Mesenchymal stem cell (in vitro differentiated cells and primary cell): ENCODE measurements around the gene ADAMTS13.

ENCODE experiments used
- DNase-seq: peaks from one replicate; pipeline ENCODE4 v3.0.0-alpha.2; 2013
- H2AFZ ChIP-seq: one replicate; pipeline ENCODE4 v1.6.1; 2013; ENCODE audit warnings: low read depth, mild to moderate bottlenecking, control low read depth, inconsistent platforms, low read length, moderate library complexity
- H2AK5ac ChIP-seq: 2 replicates; pipeline ENCODE4 v1.6.1; 2013; ENCODE audit warnings: low read length, moderate library complexity, mild to moderate bottlenecking, inconsistent platforms; ENCODE audit not compliant: severe bottlenecking
- H2BK120ac ChIP-seq: one replicate; pipeline ENCODE4 v1.6.1; 2013; ENCODE audit warnings: low read depth, mild to moderate bottlenecking, inconsistent platforms, low read length, moderate library complexity
- H2BK12ac ChIP-seq, 2 experiments: one replicate each; pipeline ENCODE4 v1.6.1; 2013; ENCODE audit warnings: inconsistent platforms in 2 of 2, low read length in 2 of 2, mild to moderate bottlenecking in 2 of 2, moderate library complexity in 2 of 2, control low read depth in 1 of 2
- H2BK15ac ChIP-seq: one replicate; pipeline ENCODE4 v1.6.1; 2013; ENCODE audit warnings: mild to moderate bottlenecking, low read depth, inconsistent platforms; ENCODE audit not compliant: poor library complexity, severe bottlenecking
- H2BK5ac ChIP-seq: 2 replicates; pipeline ENCODE4 v1.6.1; 2013; ENCODE audit warnings: low read depth, mild to moderate bottlenecking, low read length, control low read depth, inconsistent platforms; ENCODE audit not compliant: poor library complexity, severe bottlenecking
- H3K14ac ChIP-seq, 2 experiments: one replicate each; pipeline ENCODE4 v1.6.1; 2013; ENCODE audit warnings: inconsistent platforms in 2 of 2, low read length in 2 of 2, control low read depth in 1 of 2, mild to moderate bottlenecking in 1 of 2, moderate library complexity in 1 of 2
- H3K18ac ChIP-seq, 2 experiments: one replicate each; pipeline ENCODE4 v1.6.1; 2013; ENCODE audit warnings: inconsistent platforms in 2 of 2, low read length in 2 of 2, control low read depth in 1 of 2, low read depth in 1 of 2, mild to moderate bottlenecking in 1 of 2
- H3K23ac ChIP-seq, 2 experiments: one replicate each; pipeline ENCODE4 v1.6.1; 2013; ENCODE audit warnings: inconsistent platforms in 2 of 2, low read length in 2 of 2, mild to moderate bottlenecking in 2 of 2, moderate library complexity in 2 of 2, control low read depth in 1 of 2
- H3K27ac ChIP-seq: 2 replicates; pipeline ENCODE4 v1.5.1; 2013; ENCODE audit warnings: mild to moderate bottlenecking, moderate library complexity, low read length, control low read depth, inconsistent platforms; ENCODE audit not compliant: poor library complexity, severe bottlenecking
- H3K27me3 ChIP-seq, 2 experiments: 2 replicates each; pipeline versions ENCODE4 v1.6.1 to v1.7.0; 2013; ENCODE audit warnings: low read length in 2 of 2, mild to moderate bottlenecking in 2 of 2, moderate library complexity in 2 of 2, control low read depth in 1 of 2, inconsistent platforms in 1 of 2; ENCODE audit not compliant: control insufficient read depth in 1 of 2, insufficient read depth in 1 of 2
- H3K36me3 ChIP-seq, 2 experiments: 2 replicates each; pipeline versions ENCODE4 v1.6.1 to v1.7.0; 2013; ENCODE audit warnings: low read length in 2 of 2, control low read depth in 1 of 2, inconsistent platforms in 1 of 2, low read depth in 1 of 2, mild to moderate bottlenecking in 1 of 2; ENCODE audit not compliant: insufficient read depth in 2 of 2, control insufficient read depth in 1 of 2
- H3K4ac ChIP-seq, 2 experiments: one replicate each; pipeline ENCODE4 v1.6.1; 2013; ENCODE audit warnings: inconsistent platforms in 2 of 2, low read length in 2 of 2, mild to moderate bottlenecking in 2 of 2, moderate library complexity in 2 of 2, control low read depth in 1 of 2, low read depth in 1 of 2
- H3K4me1 ChIP-seq: 2 replicates; pipeline ENCODE4 v1.6.1; 2013; ENCODE audit warnings: low read depth, low read length, control low read depth; ENCODE audit not compliant: control insufficient read depth, insufficient read depth
- H3K4me2 ChIP-seq: 2 replicates; pipeline ENCODE4 v1.6.1; 2013; ENCODE audit warnings: low read length, mild to moderate bottlenecking, inconsistent platforms; ENCODE audit not compliant: poor library complexity, severe bottlenecking
- H3K4me3 ChIP-seq, 2 experiments: 2 replicates each; pipeline versions ENCODE4 v1.5.1 to v1.7.0; 2013; ENCODE audit warnings: low read length in 2 of 2, mild to moderate bottlenecking in 2 of 2, control low read depth in 1 of 2, low read depth in 1 of 2; ENCODE audit not compliant: insufficient read depth in 1 of 2
- H3K79me1 ChIP-seq: replicated peaks from 2 replicates; pipeline ENCODE4 v1.6.1; 2013; ENCODE audit warnings: mild to moderate bottlenecking, control low read depth, low read length, inconsistent platforms; ENCODE audit not compliant: poor library complexity, severe bottlenecking
- H3K9ac ChIP-seq: 2 replicates; pipeline ENCODE4 v1.7.0; 2013; ENCODE audit warnings: mild to moderate bottlenecking, low read length, moderate library complexity
- H3K9me3 ChIP-seq: 2 replicates; pipeline ENCODE4 v1.7.0; 2013; ENCODE audit warnings: mild to moderate bottlenecking, low read length; ENCODE audit not compliant: control insufficient read depth
- H4K8ac ChIP-seq: one replicate; pipeline ENCODE4 v1.6.1; 2013; ENCODE audit warnings: inconsistent platforms, mild to moderate bottlenecking, low read length, moderate library complexity
- H4K91ac ChIP-seq: one replicate; pipeline ENCODE4 v1.6.1; 2013; ENCODE audit warnings: mild to moderate bottlenecking, low read length, inconsistent platforms
- WGBS: methylation state at CpG from one replicate; pipeline ENCODE4 v1.1.7; 2013; ENCODE audit warnings: mixed read lengths; 5-methylcytosine and 5-hydroxymethylcytosine counted together

ADAMTS13 gene

DNA sequence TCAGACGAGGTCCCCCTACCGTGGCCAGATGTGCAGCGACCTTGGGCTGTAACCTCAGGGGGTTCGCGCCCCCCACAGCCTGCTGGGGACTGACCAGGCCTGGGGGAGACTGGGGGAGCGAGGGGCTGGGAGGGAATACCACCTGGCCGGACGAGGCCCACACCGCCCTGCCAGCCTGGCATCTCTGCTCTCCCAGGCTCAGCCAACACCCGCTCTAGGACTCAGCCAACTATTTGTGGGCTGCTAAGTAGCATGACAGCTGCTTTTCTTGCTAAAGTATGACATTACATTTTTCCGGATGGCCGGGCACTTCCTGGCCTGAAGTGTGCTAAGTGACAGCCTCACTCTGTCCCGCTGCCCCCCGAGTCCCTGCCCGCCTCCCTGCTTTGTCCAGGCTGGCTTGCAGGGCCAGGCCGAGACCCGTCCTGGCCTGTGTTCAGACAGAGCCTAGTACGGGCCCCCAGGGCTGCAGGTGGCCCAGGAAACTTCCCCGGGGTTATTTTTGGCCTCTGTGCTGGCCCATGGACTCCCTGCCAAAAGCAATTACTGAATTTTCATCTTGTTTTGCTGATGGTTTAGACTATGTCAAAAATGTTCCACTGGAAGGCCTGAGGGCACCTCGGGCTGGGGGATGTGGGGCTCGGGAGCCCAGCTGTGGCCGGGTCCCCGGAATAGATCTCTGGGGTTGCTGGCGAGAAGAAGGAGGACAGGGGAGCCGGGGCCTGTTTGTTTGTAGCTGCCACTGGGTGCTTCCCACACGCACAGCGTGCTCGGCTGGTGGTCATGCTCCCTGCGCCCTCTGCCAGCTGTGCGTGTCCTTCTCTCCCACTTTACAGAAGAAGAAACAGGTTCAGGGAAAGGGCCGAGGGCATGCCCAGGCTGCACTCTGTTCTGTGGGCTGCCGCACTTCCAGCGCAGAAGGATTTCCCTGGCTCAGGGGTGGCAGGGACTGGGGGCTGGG is 70.2 kb downstream of the ADAMTS13 start:
- Histone ChIP-seq H4K8ac (peak overlapping the region; percentile 21), H2AFZ (no peak overlapping the region), H3K23ac (no peak overlapping the region), H3K14ac (no peak overlapping the region), H3K4me2 (no peak overlapping the region), H3K18ac (peak overlapping the region in 1 of 2 experiments; percentile 5), H2BK15ac (peak overlapping the region; percentile 34), H3K9me3 (no peaks in the 10 kb centered on the region), H2BK120ac (no peak overlapping the region), H4K91ac (no peak overlapping the region), H2BK5ac (no peak overlapping the region), H2AK5ac (no peak overlapping the region), H3K4me3 (no peak overlapping the region), H3K27ac (no peak overlapping the region), H2BK12ac (peak overlapping the region in 1 of 2 experiments; percentile 31), H3K36me3 (peaks cover 0 to 4% of the 10 kb centered on the region in 2 experiments), H3K27me3 (peaks cover 13 to 67% of the 10 kb centered on the region in 2 experiments), H3K9ac (no peak overlapping the region), H3K4ac (no peak overlapping the region), H3K79me1 (no peaks in the 10 kb centered on the region), H3K4me1 (peaks cover 24% of the 10 kb centered on the region)
- 86% methylated on average over 33 of the region's 33 CpGs for WGBS
- no peak for DNase-seq

DNA sequence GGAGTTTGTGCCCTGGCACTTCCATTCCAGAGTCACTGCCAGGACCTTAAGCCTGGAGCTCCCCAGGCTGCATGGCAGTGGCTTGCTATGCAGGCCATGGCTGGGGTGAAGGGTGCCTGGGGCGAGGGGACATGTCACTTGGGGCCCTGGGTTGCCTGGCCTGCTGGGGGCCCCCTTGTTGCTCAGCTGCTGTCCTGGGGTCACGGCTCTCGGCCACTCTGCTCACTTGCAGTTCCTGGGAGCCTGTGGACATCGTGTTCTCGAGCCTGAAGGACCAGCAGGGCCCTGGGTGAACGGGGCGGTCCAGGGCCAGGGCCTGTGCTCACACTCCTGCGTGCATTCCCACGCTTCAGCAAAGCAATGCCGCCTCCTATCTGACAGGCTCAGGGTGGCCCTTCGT is 71.3 kb downstream of the ADAMTS13 start:
- Histone ChIP-seq H2AK5ac (no peak overlapping the region), H3K18ac (no peak overlapping the region), H3K79me1 (no peaks in the 10 kb centered on the region), H3K4me1 (peaks cover 24% of the 10 kb centered on the region), H3K23ac (no peak overlapping the region), H2BK15ac (no peak overlapping the region), H3K14ac (no peak overlapping the region), H3K4me2 (no peak overlapping the region), H2BK120ac (no peak overlapping the region), H3K4ac (no peak overlapping the region), H3K36me3 (peaks cover 0 to 4% of the 10 kb centered on the region in 2 experiments), H4K8ac (no peak overlapping the region), H3K9me3 (no peaks in the 10 kb centered on the region), H3K9ac (no peak overlapping the region), H2AFZ (no peak overlapping the region), H4K91ac (peak overlapping the region; percentile 11), H2BK12ac (no peak overlapping the region), H3K27me3 (peaks cover 21 to 72% of the 10 kb centered on the region in 2 experiments), H3K27ac (no peak overlapping the region), H2BK5ac (no peak overlapping the region), H3K4me3 (no peak overlapping the region)
- WGBS: 85% methylated on average over 11 of the region's 11 CpGs
- DNase-seq: no peak

DNA sequence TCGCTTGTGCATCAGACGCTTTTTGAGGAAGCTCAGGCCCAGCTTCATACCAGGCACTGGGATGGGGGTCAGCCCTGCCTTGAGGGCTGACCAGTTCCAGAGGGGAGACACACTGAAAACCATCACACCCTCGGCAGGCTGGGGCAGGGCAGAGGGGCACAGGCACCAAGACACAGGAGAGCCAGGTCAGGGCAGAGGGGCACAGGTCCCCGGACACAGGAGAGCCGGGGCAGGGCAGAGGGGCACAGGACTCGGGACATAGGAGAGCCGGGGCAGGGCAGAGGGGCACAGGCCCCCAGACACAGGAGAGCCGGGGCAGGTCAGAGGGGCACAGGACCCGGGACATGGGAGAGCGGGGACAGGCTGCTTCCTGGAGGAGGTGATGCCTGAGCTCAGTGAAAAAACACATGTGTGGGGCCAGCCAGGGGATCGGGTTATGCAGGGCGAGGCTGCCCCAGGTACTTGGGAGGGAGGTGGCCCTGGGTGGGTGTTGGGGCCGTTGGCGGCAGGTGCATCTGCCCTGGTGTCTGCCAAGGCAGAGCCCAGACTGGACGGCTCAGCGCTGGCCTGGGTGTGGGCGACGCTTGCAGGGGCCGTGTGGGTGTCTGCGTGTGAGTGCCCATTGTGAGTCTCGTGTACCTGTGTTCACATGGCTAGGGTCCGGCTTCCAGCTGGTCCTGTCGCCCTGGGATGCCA is 71.8 kb downstream of the ADAMTS13 start:
- no peak for DNase-seq
- H3K36me3 ChIP-seq: peaks cover 0 to 4% of the 10 kb centered on the region in 2 experiments
- no peak overlapping the region for H2BK15ac ChIP-seq
- H3K4ac ChIP-seq: no peak overlapping the region
- no peak overlapping the region for H4K8ac ChIP-seq
- no peak overlapping the region for H3K14ac ChIP-seq
- H3K27ac ChIP-seq: no peak overlapping the region
- peaks cover 27 to 78% of the 10 kb centered on the region in 2 experiments for H3K27me3 ChIP-seq
- no peak overlapping the region for H3K23ac ChIP-seq
- no peak overlapping the region for H3K4me3 ChIP-seq
- no peaks in the 10 kb centered on the region for H3K9me3 ChIP-seq
- no peak overlapping the region for H3K18ac ChIP-seq
- no peak overlapping the region for H3K9ac ChIP-seq
- H2AK5ac ChIP-seq: no peak overlapping the region
- no peak overlapping the region for H4K91ac ChIP-seq
- H3K4me1 ChIP-seq: peaks cover 22% of the 10 kb centered on the region
- no peak overlapping the region for H2BK120ac ChIP-seq
- no peak overlapping the region for H3K4me2 ChIP-seq
- H2AFZ ChIP-seq: no peak overlapping the region
- 93% methylated on average over 23 of the region's 23 CpGs for WGBS
- no peaks in the 10 kb centered on the region for H3K79me1 ChIP-seq
- no peak overlapping the region for H2BK12ac ChIP-seq
- no peak overlapping the region for H2BK5ac ChIP-seq
